ENCODE measurements around the gene CRYBA2. TPM values are rescaled to one million over a fixed set of nuclear protein-coding genes. Genes with fewer than 3 reads are reported as not detected.

Gene CRYBA2
- total and polyA plus RNA-seq, 2 of the 8 experiments (the other 6 are each of a cell fraction or from before 2014, with no cell fraction given): not detected

DNA sequence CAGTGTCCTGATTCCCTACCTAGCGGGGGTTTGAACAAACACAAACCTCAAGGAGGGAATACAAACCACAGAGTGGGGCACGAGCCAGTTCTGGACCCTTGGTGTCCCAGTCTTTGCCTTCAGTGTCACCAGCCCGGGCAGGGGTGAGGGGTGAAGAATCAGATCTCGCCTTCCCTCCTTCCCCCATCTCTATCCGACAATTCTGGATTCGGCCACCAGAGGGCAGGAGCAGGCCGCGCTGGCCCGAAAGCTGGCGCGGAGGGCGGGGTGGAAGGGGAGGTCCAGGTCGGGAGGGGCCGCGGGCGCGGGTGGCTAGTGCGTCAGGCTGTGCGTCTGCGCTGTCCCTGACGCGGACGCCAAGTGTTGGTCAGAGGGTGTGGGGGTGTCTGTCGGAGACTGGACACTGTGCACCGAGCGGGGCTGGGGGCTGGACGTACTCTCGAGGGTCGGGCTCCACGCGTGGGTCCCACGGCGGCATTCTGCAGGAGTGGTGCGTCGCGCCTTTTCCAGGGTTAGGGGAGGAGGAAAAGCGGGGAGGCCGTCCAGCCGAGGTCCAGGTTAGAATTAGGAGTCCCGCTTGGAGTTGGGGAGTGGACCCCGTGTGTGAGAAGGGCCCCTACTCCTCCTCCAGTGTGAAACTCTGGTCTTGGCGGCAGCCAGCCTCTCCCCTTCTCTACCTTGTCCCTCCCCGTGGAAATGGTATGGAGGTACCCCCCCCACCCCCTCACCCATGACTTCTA lies 2.9 kb upstream of the CRYBA2 start (continued):
- 0 out of 3 replicates have a peak, but pooled peaks of 1 of the 2 experiments have one; percentile 20 for TF ChIP-seq EP300 (IDR thresholded peaks at IDR 0.05; ENCODE audit: borderline replicate concordance in 1 of 2, low read depth in 2 of 2, low read length in 2 of 2)
